ENCODE measurements around the gene TNFRSF13B.

Gene TNFRSF13B

GRCh38 chr17:16935241-16935663 lies 36.7 kb downstream of the TNFRSF13B start:
- Histone ChIP-seq H3K27me3 (ENCODE audit: insufficient read depth, poor library complexity, severe bottlenecking) (no peaks in the 10 kb centered on the region), H3K27ac (replicated peaks) (no peak overlapping the region), H3K4me3 (replicated peaks; ENCODE audit: insufficient read depth, low read length) (no peak overlapping the region)
- no peak for DNase-seq (ENCODE audit: low read depth in 1 of 2, low spot score in 1 of 2)
- TF ChIP-seq POLR2AphosphoS5 (IDR thresholded peaks at IDR 0.05; ENCODE audit: low read depth) (no peak), REST (IDR thresholded peaks at IDR 0.05; ENCODE audit: insufficient replicate concordance, low read depth) (no peak), CTCF (IDR thresholded peaks at IDR 0.05; ENCODE audit: insufficient read depth, low read length) (no peak), SPI1 (IDR thresholded peaks at IDR 0.05; ENCODE audit: borderline replicate concordance, low read depth) (no peak), GABPA (IDR thresholded peaks at IDR 0.05; ENCODE audit: low read depth) (no peak)

- no peak for DNase-seq (ENCODE audit: low read depth in 1 of 2, low spot score in 1 of 2)
- TF ChIP-seq POLR2AphosphoS5 (IDR thresholded peaks at IDR 0.05; ENCODE audit: low read depth) (no peak), SPI1 (IDR thresholded peaks at IDR 0.05; ENCODE audit: borderline replicate concordance, low read depth) (no peak), REST (IDR thresholded peaks at IDR 0.05; ENCODE audit: insufficient replicate concordance, low read depth) (no peak)
- no peak overlapping the region for H3K27ac ChIP-seq (replicated peaks)
Observed at GRCh38 chr17:16934836-16935235, 37.1 kb downstream of the TNFRSF13B start.

GRCh38 chr17:16934133-16934795 lies 37.7 kb downstream of the TNFRSF13B start:
- Histone ChIP-seq H3K27ac (replicated peaks) (no peak overlapping the region), H3K4me3 (replicated peaks; ENCODE audit: insufficient read depth, low read length) (no peak overlapping the region), H3K27me3 (ENCODE audit: insufficient read depth, poor library complexity, severe bottlenecking) (no peaks in the 10 kb centered on the region)
- TF ChIP-seq GABPA (IDR thresholded peaks at IDR 0.05; ENCODE audit: low read depth) (no peak), SPI1 (IDR thresholded peaks at IDR 0.05; ENCODE audit: borderline replicate concordance, low read depth) (no peak), REST (IDR thresholded peaks at IDR 0.05; ENCODE audit: insufficient replicate concordance, low read depth) (no peak), CTCF (IDR thresholded peaks at IDR 0.05; ENCODE audit: insufficient read depth, low read length) (no peak), POLR2AphosphoS5 (IDR thresholded peaks at IDR 0.05; ENCODE audit: low read depth) (no peak)
- DNase-seq (ENCODE audit: low read depth in 1 of 2, low spot score in 1 of 2) = no peak

More at GRCh38 chr17:16934836-16935235, 37.1 kb downstream of the TNFRSF13B start:
- Histone ChIP-seq H3K4me3 (replicated peaks; ENCODE audit: insufficient read depth, low read length) (no peak overlapping the region), H3K27me3 (ENCODE audit: insufficient read depth, poor library complexity, severe bottlenecking) (no peaks in the 10 kb centered on the region)
